NCI-H510A (cell line): ENCODE measurements around the gene ENG.
"Not testable (repeated sequence)": the region's sequence is repeated elsewhere in the genome, so short reads cannot be mapped to it uniquely, and the experiment has no call there.

ENCODE experiments used
- DNase-seq: peaks from one replicate; lab custom pipeline; 2025; lab: John Stamatoyannopoulos, UW

Gene ENG

GRCh38 chr9:127792417-127793031, 61.9 kb downstream of the ENG start:
- no peak for DNase-seq

DNA sequence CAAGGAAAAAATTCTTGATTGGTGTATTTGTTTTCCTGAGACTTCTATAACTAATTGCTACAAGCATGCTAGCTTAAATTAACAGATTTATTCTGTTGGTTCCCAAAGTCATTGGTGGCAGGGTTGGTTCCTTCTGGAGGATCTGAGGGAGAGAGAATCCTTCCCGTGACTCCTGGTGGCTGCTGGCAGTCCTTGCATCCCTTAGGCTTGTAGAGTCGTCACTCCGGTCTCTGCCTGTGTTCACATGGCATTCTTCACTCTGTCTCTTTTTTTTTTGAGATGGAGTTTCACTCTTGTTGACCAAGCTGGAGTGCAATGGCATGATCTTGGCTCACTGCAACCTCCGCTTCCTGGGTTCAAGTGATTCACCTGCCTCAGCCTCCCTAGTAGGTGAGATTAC, 63.4 kb downstream of the ENG start:
- DNase-seq = no peak

GRCh38 chr9:127790094-127790855, 64.2 kb downstream of the ENG start:
- no peak for DNase-seq

DNA sequence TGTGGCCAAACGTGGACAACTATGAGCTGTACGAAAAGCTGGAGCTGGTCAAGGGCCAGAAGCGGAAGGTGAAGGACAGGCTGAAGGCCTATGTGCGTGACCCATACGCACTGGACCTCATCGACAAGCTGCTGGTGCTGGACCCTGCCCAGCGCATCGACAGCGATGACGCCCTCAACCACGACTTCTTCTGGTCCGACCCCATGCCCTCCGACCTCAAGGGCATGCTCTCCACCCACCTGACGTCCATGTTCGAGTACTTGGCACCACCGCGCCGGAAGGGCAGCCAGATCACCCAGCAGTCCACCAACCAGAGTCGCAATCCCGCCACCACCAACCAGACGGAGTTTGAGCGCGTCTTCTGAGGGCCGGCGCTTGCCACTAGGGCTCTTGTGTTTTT, 65.3 kb downstream of the ENG start:
- DNase-seq = no peak

- no peak for DNase-seq
Measured at GRCh38 chr9:127788337-127789011, 66.0 kb downstream of the ENG start.

GRCh38 chr9:127786773-127787104, 67.7 kb downstream of the ENG start:
- DNase-seq = no peak

DNA sequence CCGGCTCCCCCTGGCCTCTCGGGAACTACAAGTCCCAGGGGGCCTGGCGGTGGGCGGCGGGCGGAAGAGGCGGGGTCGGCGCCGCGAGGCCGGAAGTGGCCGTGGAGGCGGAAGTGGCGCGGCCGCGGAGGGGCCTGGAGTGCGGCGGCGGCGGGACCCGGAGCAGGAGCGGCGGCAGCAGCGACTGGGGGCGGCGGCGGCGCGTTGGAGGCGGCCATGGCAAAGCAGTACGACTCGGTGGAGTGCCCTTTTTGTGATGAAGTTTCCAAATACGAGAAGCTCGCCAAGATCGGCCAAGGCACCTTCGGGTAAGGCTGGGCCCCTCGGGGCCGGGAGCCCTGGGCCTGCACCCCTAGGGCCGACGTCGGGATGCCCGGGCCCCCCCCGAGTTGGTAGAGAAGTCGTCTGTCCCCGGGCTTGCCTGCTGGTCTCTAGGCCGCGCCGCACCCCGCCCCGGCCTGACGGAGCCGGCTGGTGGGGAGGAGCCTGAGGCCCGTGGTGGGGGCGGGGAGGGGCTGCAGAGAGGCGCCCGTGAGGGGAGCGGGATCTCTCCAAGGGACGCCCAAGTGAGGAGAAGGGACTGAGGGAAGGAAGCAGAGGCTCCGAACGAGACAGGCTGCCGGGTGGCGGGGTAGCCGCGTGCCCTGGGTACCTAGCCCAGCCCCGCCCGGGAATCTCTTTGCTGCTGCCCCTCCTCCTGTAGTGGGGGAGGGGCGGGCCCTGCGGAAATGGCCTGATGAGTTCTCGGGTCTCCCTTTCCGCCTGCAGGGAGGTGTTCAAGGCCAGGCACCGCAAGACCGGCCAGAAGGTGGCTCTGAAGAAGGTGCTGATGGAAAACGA, 68.3 kb downstream of the ENG start, which contains the start of gene CDK9:
Gene CDK9, plus strand, starts transcription at position 102 of the 840 bp plus-strand sequence. Its CDS starts 115 bp downstream, at position 217.
- DNase-seq = peak; percentile 85

- DNase-seq = peak; percentile 74
Measured at GRCh38 chr9:127785023-127785932, 69.2 kb downstream of the ENG start.

- no peak for DNase-seq
Measured at GRCh38 chr9:127783111-127784008, 71.1 kb downstream of the ENG start.

- DNase-seq = no peak
Measured at GRCh38 chr9:127781806-127782205, 72.7 kb downstream of the ENG start.

GRCh38 chr9:127780909-127781308, 73.5 kb downstream of the ENG start:
- not testable (repeated sequence) for DNase-seq

GRCh38 chr9:127780126-127780885, 74.2 kb downstream of the ENG start:
- DNase-seq = no peak

GRCh38 chr9:127779136-127779981, 75.1 kb downstream of the ENG start:
- no peak for DNase-seq

DNA sequence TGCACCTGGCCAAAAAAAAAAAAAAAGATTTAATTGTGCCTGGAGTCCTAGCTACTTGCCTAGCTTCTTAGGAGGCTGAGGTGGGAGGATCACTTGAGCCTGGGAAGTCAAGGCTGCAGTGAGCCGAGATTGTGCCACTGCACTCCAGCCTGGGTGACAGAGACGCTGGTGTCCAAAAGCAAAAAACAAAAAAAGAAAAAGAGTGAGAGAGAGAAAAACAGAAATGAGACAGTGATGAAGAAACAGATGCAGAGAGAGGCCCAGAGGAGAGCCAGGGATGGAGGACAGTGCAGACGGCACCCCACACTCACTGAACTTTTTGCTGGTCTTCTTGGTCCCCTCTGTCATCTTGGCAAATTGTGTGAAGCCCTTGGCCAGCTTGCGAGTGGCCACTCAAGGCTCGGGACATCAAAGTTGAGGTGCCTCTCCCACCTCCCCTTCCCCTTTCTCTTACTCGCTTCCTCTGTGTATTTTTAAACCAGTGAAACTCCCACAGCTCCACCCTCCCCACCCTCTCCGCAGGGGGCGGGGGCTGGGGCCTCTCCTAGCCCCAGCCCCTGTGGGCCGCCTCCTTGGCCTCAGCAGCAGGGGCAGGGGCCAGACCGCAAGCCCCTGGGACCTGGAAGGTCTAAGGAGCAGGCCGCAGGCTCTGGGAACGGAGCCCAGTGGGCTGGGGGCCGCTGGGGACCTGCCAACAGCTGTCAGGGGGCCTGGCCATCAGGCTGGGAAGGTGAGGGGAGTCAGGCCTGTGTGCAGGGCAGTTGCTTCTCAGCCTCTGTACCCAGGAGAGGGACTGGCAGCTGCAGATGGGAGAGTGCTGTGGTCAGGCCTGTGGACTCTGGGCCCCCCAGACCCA, 76.0 kb downstream of the ENG start, which contains the start of gene SH2D3C:
Gene SH2D3C, minus strand, starts transcription at position 387 of the 856 bp plus-strand sequence. Its CDS starts 39 bp downstream, at position 348.
- no peak for DNase-seq

- DNase-seq = no peak
Measured at GRCh38 chr9:127777368-127777980, 77.0 kb downstream of the ENG start.

GRCh38 chr9:127776924-127777289, 77.6 kb downstream of the ENG start:
- no peak for DNase-seq
